NCI-H1048 (cell line): ENCODE data around the gene MIPEP.

ENCODE experiments used
- DNase-seq: peaks from one replicate; lab custom pipeline; 2025; lab: John Stamatoyannopoulos, UW

MIPEP gene

GRCh38 chr13:23715092-23715761, 174.0 kb downstream of the MIPEP start:
- no peak for DNase-seq

- DNase-seq, result no peak
Measured at GRCh38 chr13:23714672-23715071, 174.5 kb downstream of the MIPEP start.

- no peak for DNase-seq
Measured at GRCh38 chr13:23711355-23711754, 177.8 kb downstream of the MIPEP start.

GRCh38 chr13:23710366-23710765, 178.8 kb downstream of the MIPEP start:
- DNase-seq, result no peak

GRCh38 chr13:23709536-23709935, 179.7 kb downstream of the MIPEP start:
- no peak for DNase-seq

GRCh38 chr13:23707674-23708073, 181.5 kb downstream of the MIPEP start:
- no peak for DNase-seq

GRCh38 chr13:23705583-23705982, 183.6 kb downstream of the MIPEP start:
- DNase-seq, result no peak

GRCh38 chr13:23703246-23703860, 185.8 kb downstream of the MIPEP start:
- no peak for DNase-seq

GRCh38 chr13:23701636-23702035, 187.6 kb downstream of the MIPEP start:
- no peak for DNase-seq

- DNase-seq, result no peak
Measured at GRCh38 chr13:23701186-23701585, 188.0 kb downstream of the MIPEP start.

- DNase-seq, result no peak
Measured at GRCh38 chr13:23699271-23699670, 189.9 kb downstream of the MIPEP start.

GRCh38 chr13:23697772-23698313, 191.4 kb downstream of the MIPEP start:
- DNase-seq, result no peak

GRCh38 chr13:23696610-23697009, 192.6 kb downstream of the MIPEP start:
- no peak for DNase-seq

GRCh38 chr13:23695711-23696464, 193.3 kb downstream of the MIPEP start:
- no peak for DNase-seq

GRCh38 chr13:23695196-23695595, 194.0 kb downstream of the MIPEP start:
- DNase-seq, result no peak

GRCh38 chr13:23692816-23693215, 196.4 kb downstream of the MIPEP start:
- no peak for DNase-seq

GRCh38 chr13:23690668-23691067, 198.5 kb downstream of the MIPEP start:
- DNase-seq, result no peak

GRCh38 chr13:23688336-23688735, 200.9 kb downstream of the MIPEP start:
- DNase-seq, result no peak

- no peak for DNase-seq
Measured at GRCh38 chr13:23687614-23688013, 201.6 kb downstream of the MIPEP start.

- DNase-seq, result no peak
Measured at GRCh38 chr13:23686948-23687347, 202.3 kb downstream of the MIPEP start.

- DNase-seq, result no peak
Measured at GRCh38 chr13:23685416-23685815, 203.8 kb downstream of the MIPEP start.

GRCh38 chr13:23684647-23685046, 204.6 kb downstream of the MIPEP start:
- no peak for DNase-seq

- DNase-seq, result no peak
Measured at GRCh38 chr13:23683084-23683483, 206.1 kb downstream of the MIPEP start.
